Hypothalamus (tissue), 51 donors: ENCODE data around the gene ANKS3.
A peak's percentile ranks its signal among the peaks of the same experiment; 100 is the strongest.

Experiments used
- DNase-seq, 51 donors: peaks; one replicate each; lab custom pipeline; 2025; lab: John Stamatoyannopoulos, UW

ANKS3 gene

DNA sequence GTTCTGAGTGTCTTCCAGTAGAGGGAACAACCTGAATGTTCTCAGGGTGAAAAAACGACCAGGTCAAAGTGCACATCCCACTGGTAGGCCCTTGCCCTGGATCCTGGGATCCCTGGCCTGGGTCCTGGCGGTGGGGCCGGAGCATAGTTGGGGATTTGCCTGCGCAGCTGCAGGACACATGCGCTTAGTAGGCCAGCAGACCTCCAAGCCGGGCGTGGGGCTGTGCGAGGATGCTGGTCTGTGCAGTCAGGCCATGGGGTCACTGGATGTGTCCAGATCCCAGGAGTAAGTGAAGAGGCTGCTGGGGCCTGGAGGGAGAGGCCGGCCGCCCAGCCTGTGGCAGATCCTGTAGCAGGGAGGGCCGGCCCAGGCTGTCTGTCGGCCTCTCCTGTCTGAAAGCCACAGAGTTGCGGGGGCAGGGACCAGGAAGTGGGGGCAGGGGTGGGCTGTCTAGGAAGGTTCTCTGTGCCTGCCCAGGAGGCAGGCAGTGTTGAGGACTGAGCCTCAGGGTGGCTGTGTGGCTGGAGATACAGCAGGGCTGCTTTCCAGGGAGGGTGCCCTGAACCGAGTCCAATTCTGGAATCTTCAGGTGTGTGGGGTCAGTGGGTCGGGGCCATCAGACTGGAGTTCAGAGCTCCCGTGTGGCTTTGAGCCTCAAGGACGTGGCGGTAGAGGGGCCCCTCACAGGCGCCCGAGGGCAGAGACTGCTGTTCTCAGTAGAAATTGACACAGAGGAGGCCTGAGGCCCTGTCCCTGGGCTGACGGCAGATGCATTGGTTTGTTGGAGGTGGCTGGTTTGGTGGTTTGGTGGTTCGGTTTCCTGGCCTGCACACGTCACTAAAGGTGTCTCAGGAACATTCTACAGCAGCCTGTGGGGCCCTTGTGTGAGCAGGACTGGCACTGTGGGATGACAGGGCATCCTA lies 57.9 kb downstream of the ANKS3 start:
- DNase-seq = no peak

DNA sequence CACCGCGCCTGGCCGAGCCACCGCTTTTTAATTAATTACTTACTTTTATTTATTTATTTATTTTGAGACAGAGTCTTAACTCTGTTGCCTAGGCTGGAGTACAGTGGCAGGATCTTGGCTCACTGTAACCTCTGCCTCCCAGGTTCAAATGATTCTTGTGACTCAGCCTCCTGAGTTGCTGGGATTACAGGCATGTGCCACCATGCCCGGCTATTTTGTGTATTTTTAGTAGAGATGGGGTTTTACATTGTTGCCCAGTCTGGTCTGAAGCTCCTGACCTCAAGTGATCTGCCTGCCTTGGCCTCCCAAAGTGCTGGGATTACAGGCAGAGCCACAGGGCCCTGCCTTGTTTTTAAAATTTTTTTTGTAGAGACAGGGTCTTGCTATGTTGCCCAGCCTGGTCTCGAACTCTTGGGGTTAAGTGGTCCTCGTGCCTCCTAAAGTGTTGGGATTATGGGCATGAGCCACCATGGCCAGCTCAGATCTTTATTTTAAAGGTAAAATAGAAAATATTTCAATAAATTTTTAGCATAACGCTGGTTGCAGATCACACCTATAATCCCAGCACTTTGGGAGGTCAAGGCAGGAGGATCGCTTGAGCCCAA lies 59.0 kb downstream of the ANKS3 start:
- no peak for DNase-seq

DNA sequence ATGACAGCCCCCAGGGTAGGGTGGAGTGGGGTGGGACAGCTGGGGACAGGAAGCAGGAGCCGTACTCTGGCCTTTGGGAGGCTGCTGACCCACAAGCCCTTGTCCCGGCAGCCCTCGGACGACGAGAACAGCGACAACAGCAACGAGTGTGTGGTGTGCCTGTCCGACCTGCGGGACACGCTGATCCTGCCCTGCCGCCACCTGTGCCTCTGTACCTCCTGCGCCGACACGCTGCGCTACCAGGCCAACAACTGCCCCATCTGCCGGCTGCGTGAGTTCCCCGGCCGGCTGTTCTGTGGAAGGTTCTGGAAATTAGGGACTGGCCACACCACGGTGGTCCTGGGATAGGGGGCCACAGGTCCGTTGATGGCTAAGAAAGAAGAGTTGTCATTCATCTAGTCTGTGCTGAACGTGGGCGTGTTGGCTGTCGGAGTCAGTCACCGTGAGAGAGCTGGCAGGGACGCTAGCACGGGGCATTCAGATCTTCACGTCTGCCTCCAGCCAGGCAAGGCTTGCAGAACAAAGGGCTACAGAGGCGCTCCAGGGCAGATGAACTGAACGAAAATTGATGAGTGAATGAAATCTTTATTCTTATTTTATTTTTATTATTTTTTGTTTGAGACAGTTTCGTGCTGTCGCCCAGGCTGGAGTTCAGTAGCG lies 60.6 kb downstream of the ANKS3 start:
- peak in 23 of 51 donors; percentile 5 to 59 (median 35) for DNase-seq

DNA sequence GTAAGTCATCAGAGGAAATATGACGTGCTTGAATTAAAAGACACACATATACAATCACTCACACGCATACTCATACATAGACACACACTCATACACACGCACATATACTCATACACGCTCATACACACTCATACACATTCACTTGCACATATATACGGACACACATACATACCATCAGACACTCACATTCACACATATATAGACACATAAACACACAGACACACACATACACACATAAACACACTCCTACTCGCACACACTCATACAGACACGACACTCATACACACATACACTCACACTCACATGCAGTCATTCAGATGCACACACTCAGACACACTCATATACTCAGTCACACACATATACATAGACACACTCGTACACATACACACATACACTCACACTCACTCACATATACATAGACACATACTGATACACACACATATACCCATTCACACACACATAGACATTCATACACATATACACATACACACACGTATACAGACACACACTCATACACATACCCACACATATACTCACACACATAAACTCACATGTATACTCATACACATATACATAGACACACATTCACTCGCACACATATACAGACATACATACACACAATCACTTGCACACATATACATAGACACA lies 65.6 kb downstream of the ANKS3 start:
- no peak for DNase-seq

DNA sequence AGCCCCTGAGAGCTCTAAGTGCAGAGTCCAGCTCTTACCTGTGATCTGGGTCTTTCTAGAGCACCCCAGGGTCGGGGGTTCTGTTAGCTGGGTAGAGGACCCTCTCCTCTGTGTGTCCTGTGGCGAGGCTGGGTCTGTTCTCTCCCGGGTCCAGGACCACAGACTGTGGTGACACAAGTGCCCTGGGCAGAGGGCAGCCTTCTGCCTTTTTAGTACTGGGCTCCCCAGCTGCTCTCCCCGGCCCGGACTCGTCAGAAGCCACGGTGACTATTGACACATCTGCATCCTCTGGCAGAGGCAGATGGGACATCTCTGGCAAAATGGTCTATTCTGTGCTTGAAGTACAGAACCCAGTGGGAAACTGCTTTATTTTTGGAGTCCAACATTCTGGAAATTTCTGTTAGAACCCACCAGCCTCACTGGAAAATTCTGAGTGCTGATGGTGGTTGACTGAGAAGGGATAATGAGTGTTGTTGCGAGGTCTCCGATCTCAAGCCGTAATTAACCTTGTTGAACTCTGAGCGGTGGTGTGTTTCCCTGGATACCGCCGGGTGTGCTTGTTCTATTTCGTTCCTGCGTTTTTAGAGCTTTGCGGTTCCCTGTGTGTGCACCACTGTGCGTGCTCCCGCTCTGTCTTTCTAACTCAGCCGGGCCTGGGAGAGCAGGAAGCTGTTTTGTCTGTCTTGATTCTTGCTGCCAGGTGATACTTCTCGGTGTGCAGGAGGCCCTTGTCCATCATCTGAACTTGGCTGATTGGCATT lies 66.7 kb downstream of the ANKS3 start:
- peak in 1 of 51 donors; percentile 19 for DNase-seq

DNA sequence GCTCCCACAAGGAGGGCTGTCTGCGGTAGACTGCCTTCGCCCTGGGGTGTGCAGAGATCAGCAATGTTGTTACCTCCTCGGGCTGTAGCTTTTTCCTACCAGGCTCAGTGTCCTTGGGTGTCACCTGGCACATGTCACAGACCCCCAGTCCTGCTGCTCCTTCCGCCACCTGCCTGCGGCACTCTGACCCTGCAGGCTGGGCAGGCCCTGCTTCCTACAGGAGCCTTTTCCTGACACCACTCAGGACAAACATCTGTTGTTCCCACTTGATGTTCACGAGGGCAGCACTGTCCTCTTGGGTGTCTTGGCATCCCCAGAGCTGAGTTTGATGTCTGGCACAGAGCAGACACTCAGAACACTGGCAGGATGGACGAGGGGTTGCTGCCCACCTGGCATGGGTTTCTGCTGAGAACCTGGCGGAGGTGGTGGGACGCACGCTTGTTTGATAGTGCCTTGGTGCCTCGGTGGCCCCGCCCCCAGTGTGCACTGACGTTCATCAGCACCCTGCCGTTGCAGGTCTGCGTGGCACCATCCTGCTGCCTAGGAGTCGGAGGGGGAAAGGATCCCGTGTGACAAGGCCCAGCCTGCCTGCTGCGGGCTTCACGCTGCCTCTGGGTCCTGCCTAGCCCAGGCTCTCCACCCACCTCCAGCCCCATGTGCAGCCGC lies 67.4 kb downstream of the ANKS3 start:
- DNase-seq = peak in 1 of 51 donors; percentile 11

DNA sequence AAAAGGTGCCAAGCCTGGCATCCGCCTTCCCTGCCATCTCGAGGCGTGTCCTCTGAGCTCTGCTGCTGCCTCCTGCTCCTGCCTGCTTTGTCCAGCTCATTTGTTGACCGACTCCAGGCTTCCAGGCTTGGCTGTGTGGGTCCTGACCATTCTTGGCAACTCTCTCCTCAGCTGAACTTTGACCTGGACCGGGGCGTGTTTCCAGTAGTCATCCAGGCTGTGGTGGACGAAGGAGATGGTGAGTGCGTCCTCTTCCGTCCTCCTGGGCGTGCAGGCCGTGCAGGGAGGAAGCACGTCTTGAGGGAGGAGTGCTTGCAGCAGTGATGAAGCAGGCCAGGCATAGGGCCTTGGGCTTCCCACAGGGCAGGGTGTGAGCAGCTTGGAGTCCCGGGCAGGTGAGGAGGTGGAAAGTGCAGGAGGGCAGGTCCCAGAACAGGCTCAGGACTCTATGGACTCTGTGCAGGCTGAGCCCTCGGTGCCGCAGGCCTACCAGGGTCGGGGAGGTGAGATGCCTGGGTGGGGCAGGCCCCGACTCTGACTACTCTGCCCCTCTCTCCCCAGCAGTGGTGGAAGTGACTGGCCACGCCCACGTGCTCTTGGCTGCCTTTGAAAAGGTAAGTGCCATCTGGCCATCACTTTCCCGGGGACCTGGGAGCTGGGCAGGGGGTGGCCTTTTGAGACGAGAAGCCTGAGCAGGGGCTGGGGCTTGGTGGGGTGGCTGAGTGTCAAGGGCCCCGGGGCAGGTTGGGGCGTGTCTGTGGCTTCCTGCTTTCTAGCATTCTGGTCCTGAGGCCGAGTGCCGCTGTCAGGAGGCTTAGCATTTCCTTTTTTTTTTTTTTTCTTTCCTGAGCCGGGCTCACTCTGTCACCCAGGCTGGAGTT lies 69.3 kb downstream of the ANKS3 start:
- DNase-seq = no peak

DNA sequence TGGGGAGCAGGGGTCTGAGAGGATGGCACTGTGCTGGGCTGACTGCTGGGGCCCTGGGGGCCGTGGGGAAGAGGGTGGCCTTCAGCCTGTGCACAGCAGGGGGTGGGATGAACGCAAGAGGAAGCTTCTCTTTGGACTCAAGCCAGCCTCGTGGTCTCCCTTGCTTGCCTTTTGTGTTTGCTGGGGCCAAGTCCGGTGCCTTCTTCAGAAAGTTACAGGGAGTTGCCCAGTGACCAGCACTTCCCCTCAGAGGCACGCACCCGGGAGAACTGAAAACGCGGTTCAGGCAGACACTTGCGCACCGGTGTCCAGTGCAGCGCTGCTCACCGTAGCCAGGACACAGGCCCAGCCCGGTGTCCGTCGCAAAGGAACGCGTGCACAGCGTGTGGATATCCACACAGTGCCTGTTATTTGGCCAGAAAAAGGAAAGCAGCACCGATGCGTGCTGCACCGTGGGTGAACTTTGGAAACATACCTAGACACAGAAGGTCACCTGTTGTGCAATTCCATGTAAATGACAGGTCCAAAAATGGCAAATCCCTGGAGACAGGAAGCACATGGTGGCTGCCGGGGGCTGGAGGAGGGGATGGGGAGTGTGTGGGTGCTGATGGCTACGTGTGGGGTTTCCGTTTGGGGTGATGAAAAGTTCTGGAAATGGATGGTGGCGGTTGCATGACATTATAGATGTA lies 70.2 kb downstream of the ANKS3 start:
- DNase-seq = peak in 32 of 51 donors; percentile 11 to 60 (median 35)

DNA sequence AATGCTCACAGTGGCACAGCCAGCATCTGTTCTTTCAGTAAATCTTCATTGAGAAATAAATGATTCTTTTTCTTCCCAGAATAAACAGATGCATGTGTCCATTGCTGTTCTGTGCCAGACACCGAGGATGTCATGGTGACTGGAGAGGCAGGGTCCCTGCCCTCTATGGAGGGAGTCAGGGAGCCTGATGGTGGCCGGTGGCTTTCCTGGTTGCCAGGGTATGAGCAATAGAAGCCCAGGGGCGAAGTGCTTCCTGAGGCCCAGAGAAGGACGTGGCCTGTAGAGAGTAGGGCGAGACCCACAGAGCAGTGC lies 70.7 kb downstream of the ANKS3 start:
- DNase-seq = peak in 3 of 51 donors; percentile 47 to 50 (median 48)

DNA sequence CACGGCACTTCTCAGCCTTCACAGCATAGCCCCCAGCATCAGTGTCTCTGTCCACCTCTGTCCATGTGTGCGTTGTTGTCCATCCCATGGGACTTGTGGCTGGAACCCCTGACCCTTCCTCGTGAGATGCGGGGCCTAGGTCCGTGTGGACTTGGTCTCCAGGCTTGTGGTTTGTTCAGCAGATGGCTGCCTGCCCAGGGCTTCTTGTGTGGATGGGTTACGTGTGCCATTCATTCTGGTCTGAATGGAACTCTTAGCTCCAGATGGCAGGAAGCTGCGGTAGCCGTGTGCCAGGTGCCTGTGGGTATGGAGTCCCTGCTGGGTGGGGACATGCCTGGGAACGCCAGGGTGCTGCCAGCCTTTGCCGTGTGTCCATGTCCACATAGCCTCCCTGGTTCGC lies 72.4 kb downstream of the ANKS3 start:
- peak in 26 of 51 donors; percentile 10 to 73 (median 38) for DNase-seq

DNA sequence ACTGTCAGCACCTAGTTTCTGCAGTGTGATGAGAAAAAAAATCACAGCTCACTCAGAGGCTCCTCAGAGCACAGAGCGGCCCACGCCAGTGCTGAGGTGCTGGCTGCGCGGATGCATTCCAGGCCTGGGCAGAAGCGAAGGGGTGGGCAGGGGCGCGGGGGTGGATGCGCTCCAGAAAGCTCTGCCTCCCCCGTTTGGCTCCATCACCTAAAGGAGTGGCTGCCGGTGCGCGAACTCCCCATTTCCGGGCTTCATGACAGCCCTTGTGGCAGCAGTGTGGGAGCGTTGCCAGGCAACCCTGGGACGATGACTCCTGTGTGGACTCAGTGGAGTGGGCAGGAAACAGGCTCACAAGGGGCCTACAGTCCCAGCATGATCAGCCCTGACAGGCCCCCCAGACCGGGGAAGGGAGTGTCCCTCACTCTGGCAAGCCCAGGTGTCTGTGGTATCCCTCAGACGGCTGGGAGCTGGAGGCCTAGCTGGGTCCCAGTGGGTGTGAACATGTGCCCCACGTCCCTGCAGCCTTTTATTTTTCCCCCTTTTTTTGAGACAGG lies 73.5 kb downstream of the ANKS3 start:
- peak in 33 of 51 donors; percentile 12 to 90 (median 54) for DNase-seq

DNA sequence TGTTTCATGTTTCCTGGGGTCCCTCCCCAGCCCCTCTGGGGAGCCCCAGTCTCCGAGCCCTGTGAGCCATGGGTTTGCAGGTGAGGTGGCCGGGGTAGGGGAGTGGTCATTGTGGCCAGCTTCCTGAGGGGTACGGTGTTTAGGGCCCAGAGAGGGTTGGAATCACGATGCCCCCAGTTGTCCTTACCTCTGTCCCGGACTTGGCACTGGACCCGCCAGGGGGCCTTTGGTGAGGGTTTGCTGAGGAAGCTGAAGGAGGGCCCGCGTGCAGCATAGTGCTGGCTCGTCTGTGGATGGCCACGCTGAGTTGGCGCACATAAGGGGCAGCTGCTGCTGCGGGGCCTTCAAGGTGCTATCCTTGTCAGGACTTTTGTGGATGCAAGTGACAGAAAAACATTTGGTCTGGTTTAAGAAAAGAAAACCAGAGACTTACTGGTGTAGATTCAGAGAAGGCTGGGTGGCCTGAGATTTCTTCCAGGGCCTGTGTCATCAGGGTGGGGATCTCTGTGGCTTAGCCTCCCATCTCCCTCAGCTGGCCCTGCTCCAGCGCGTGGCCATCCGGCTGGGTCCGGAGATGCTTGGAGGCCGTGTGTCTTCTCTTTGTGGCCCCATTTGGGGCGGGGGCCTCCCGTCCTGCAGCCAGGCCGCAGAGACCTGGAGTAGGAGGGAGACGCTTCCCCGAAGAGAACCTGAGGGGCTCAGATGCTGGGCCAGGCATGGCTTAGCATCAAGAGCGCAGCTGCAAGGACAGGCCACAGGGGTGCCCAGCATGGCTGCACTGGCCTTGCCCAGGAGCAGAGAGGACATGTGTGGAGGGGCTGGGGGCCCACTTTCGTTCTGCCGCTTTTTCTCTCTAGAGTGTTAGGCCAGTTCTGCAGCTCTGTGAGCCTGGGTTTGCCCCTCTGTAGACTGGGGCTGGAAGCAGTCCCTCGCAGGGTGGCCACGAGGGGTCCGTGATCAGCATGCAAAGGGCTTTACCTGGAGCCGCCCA lies 74.4 kb downstream of the ANKS3 start:
- no peak for DNase-seq

DNA sequence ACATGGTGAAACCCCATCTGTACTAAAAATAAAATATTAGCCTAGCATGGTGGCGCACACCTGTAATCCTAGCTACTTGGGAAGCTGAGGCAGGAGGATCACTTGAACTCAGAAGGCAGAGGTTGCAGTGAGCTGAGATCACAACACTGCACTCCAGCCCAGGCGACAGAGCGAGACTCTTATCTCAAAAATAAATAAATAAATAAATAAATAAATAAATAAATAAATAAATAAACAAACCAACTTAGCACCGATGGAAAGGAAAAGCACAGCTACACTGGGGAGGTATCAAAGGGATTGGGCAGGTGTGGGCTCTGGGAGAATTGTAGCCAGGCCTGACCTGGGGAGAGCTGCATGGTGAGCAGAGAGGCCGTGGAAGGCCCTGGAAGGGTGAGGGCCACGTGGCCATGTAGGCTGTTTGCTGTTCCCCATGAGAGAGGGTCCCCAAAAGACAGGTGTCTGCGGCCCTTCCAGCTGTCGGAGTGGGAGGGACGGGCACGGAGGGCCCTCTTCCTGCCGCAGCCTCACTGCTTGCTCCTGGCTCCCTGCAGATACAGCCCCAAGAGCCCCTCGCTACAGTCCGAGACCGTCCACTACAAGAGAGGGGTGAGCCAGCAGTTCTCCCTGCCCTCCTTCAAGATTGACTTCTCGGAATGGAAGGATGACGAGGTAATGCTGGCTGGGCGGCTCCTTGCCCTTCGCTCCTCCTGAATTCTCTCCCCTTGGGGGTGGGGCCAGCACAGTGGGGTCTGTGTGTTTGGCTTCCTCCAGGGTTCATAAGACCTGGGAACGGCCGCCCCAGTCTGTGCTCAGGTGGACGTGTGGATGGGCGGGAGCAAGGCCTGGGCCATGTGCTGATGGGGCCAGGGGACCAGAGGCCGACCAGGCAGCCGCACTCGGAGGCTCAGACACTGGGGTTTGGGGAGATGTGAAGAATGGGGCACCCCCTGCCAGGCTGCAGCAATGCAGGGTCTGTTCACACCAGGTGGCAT lies 77.1 kb downstream of the ANKS3 start:
- no peak for DNase-seq

DNA sequence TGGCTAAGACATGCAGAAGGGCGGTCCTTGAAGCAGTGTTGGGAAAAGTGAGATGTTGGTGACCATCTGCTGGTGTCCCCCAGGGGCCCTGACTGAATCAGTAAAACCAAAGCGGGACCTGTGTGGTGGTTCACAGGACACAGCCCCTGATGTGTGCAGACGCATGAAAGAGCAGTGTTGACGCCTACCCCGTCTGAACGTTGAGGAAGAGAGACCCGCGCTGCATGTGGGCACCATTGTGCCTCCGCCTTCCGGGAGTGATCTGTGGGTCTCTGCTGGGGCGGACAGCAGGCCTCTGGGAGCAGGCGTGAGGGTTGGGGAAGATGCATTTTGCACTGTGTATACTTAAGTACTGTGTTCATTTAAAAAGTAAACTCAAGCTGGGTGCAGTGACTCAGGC lies 77.8 kb downstream of the ANKS3 start:
- DNase-seq = no peak

DNA sequence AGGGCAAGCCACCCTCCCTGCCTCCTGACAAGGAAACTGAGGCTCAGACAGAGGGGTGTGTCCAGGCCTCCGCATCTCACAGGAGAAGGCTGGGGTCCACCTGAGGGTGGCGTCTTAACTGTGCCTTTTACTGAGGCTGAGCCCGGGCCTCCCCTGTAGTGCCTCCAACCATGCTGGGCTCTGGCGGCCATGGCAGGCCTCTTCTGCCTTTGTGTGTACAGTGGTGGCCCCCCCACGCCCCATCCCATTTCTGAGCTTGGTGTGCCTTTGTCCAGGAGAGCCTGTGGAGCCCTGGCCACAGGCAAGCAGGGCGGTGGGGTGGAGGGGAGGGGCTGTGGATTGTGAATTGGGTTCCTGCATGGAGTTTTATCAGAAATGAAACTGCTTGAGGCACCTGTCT lies 78.3 kb downstream of the ANKS3 start:
- DNase-seq = no peak
